ENCODE results near the gene ADAMTS19. TPM values are rescaled to one million over a fixed set of nuclear protein-coding genes. Genes with fewer than 3 reads are reported as not detected.

The ADAMTS19 gene
- total and polyA plus RNA-seq, 12 donors: 0.15 to 1.3 (median 0.43) TPM

DNA sequence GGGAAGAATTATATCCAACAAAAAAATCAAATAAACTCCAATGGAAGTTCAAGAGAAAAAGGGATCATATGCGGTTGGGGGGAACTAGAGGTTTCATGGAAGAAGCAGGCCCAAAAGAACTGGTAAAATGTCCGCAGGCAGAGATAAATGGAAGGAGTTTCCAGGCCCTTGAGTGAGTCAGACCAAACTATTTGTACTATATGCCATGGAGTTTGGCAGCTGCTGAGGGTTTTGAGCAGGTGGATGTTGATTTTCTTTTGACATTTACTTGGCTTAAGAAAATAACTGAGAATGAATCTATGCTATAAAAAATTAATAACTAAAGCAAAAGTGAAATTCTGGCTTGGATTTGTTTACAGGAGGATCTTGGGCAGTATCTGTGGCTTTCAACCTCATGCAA lies 321.5 kb downstream of the ADAMTS19 start:
- Histone ChIP-seq H3K36me3 (no peaks in the 10 kb centered on the region), H3K27me3 (no peaks in the 10 kb centered on the region), H3K4me3 (no peak overlapping the region), H3K4me1 (no peaks in the 10 kb centered on the region), H3K27ac (no peak overlapping the region), H3K9me3 (peaks cover 0 to 9% (median 0%) of the 10 kb centered on the region in 11 donors)
- TF ChIP-seq CTCF (IDR thresholded peaks at IDR 0.05): no peak
- intact Hi-C loops (cut with DNase I): no loop called here
- DNase-seq (no peak), ATAC-seq (no peak)
- 78 to 85% methylated on average over 2 of the region's 2 CpGs for WGBS, 2 donors

All from heart right ventricle (tissue), 16 donors.